ENCODE measurements around the gene FHIT.

DNA sequence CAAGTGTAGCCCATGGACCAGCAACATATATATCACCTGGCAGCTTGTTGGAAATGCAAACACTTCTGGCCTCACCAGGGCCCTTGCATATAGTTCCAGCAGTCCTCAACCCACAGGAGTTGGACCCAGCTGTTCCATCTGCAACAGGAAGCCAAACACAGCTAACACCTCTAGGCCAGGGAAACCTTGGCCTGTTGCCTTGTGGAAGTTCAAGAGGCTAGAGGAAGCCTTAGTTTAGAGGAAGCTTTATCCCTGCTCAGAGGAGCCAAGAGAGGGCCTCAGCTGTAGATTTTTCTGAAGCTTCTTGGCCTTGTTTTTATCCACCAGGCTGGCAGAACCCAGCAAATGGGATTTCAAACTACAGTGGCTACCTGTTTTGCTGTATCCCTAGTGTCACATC, 11.4 kb downstream of the FHIT start:
- TF ChIP-seq EZH2 (IDR thresholded peaks at IDR 0.05; ENCODE audit: insufficient read depth, poor library complexity, severe bottlenecking) = no peak
- no peak for TF ChIP-seq EZH2phosphoT487 (IDR thresholded peaks at IDR 0.05; ENCODE audit: insufficient read depth, low read depth)

All from GM23248 (cell line).